ENCODE measurements around the gene KLHL22. TPM values are rescaled to one million over a fixed set of nuclear protein-coding genes. Genes with fewer than 3 reads are reported as not detected.

Gene KLHL22
- total and polyA plus RNA-seq, 2 of the 13 experiments (the other 11 are each of a cell fraction or from before 2014, with no cell fraction given), result 10.9 to 14.8 TPM

GRCh38 chr22:20507253-20508066 is 11.9 kb upstream of the KLHL22 start, which contains the start of gene MED15 (continued):
- TF ChIP-seq SKIL (CRISPR knock-in tag; IDR thresholded peaks at IDR 0.05; ENCODE audit: borderline replicate concordance) (no peak), ATF5 (CRISPR knock-in tag; IDR thresholded peaks at IDR 0.05; ENCODE audit: low read depth) (peak; percentile 75; the same call in 1 of the 2 replicates), PHF20 (CRISPR knock-in tag; IDR thresholded peaks at IDR 0.05) (peak; percentile 92), MEIS1 (CRISPR knock-in tag; IDR thresholded peaks at IDR 0.05; ENCODE audit: borderline replicate concordance) (peak; percentile 70; the same call in 1 of the 2 replicates), ZNF280B (CRISPR knock-in tag; IDR thresholded peaks at IDR 0.05; ENCODE audit: borderline replicate concordance) (peak; percentile 9), NR2F2 (IDR thresholded peaks at IDR 0.05; ENCODE audit: borderline replicate concordance, low read depth) (peak; percentile 62; the same call in 1 of the 2 replicates), E2F1 (CRISPR knock-in tag; IDR thresholded peaks at IDR 0.05) (peak; percentile 67; the same call in 1 of the 2 replicates), IKZF4 (CRISPR knock-in tag; IDR thresholded peaks at IDR 0.05; ENCODE audit: borderline replicate concordance, low read depth, not compliant biosample characterization) (peak; percentile 75), ZNF569 (CRISPR knock-in tag; IDR thresholded peaks at IDR 0.05; ENCODE audit: borderline replicate concordance) (no peak), IRF9 (CRISPR knock-in tag; IDR thresholded peaks at IDR 0.05; ENCODE audit: borderline replicate concordance) (peak; percentile 89), SP2 (CRISPR knock-in tag; IDR thresholded peaks at IDR 0.05) (peak; percentile 66), THAP8 (CRISPR knock-in tag; IDR thresholded peaks at IDR 0.05; ENCODE audit: borderline replicate concordance) (no peak), ZNF501 (CRISPR knock-in tag; IDR thresholded peaks at IDR 0.05) (peak; percentile 34; the same call in 1 of the 2 replicates), MAZ (IDR thresholded peaks at IDR 0.05; ENCODE audit: borderline replicate concordance, low read depth, low read length) (no peak), MAZ (CRISPR knock-in tag; IDR thresholded peaks at IDR 0.05; ENCODE audit: low read depth) (peak; percentile 86; the same call in 1 of the 2 replicates), XRCC5 (optimal IDR thresholded peaks at IDR 0.05; ENCODE audit: low read length) (peak; percentile 59), ZNF224 (CRISPR knock-in tag; IDR thresholded peaks at IDR 0.05) (peak; percentile 49; the same call in 1 of the 2 replicates), ZSCAN21 (CRISPR knock-in tag; IDR thresholded peaks at IDR 0.05; ENCODE audit: borderline replicate concordance) (0 out of 2 replicates have a peak, but pooled peaks have one; percentile 67), ZSCAN30 (CRISPR knock-in tag; IDR thresholded peaks at IDR 0.05) (no peak), ZNF788 (CRISPR knock-in tag; IDR thresholded peaks at IDR 0.05; ENCODE audit: borderline replicate concordance) (peak; percentile 91; the same call in 1 of the 2 replicates)

Data from HepG2 (cell line).